ENCODE data around the gene POLD3.

DNA sequence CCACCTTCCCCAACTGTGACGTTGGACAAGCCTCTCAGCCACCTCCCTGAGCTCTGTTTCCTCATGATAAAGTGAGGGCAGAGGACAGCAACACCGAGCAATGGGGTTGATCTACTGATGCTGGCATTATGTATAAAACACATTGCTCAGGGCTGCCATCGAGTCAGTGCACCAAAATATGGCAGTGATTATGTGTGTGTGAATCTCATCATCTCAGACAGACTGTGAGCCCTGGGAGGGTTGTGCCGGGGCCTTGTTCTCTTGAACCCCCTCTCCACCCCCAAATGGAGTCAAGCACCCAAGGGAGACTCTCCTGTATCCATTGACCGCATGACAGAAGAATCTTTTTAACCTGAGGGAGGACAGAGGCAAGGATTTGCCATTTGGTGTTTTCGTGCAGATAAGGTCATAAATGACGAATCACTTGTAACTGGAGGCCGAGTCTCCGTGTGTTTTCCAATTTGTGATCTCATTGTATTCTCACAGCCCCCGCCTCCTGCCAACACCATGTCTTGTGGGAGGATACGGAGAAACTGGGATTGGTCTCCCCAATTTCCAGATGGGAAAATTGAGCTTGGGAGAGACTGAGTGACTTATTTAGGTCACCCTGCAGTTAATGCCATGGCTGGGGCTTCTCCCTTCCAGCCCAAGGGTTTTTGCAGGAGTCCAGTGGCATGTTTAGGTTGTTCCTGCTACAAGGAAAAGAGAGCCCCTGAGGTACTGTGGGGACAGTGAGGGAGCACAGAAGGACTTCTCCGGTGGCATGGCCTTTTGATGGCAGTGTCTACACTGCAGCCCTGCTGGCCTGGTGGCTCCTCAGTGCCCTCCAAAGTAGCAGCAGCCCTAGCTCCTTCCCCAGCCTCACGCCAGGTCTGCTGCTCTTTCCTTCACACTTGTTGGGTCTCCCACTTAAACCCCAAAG is 86.5 kb downstream of the POLD3 start:
- TF ChIP-seq, protein P1, sequence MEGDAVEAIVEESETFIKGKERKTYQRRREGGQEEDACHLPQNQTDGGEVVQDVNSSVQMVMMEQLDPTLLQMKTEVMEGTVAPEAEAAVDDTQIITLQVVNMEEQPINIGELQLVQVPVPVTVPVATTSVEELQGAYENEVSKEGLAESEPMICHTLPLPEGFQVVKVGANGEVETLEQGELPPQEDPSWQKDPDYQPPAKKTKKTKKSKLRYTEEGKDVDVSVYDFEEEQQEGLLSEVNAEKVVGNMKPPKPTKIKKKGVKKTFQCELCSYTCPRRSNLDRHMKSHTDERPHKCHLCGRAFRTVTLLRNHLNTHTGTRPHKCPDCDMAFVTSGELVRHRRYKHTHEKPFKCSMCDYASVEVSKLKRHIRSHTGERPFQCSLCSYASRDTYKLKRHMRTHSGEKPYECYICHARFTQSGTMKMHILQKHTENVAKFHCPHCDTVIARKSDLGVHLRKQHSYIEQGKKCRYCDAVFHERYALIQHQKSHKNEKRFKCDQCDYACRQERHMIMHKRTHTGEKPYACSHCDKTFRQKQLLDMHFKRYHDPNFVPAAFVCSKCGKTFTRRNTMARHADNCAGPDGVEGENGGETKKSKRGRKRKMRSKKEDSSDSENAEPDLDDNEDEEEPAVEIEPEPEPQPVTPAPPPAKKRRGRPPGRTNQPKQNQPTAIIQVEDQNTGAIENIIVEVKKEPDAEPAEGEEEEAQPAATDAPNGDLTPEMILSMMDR (IDR thresholded peaks at IDR 0.05): no peak
- TF ChIP-seq EZH2 (IDR thresholded peaks at IDR 0.05; ENCODE audit: borderline replicate concordance, insufficient read depth, low read depth, low read length, poor library complexity, severe bottlenecking): no peak

Data from B cell (primary cell).